Fibroblast of lung (primary cell): Measurements from ENCODE around the gene COL9A3.

Source experiments
- CTCF ChIP-seq, 2 donors: IDR thresholded peaks in 1 of 2; conservative IDR thresholded peaks in 1 of 2; 1 replicate in 1 of 2; 2 replicates in 1 of 2; pipeline ENCODE4 v1.5.1; 2011 to 2012; ENCODE audit warnings: low read length in 2 of 2, control low read depth in 1 of 2, inconsistent platforms in 1 of 2, low read depth in 1 of 2, mild to moderate bottlenecking in 1 of 2
- EZH2 ChIP-seq: IDR thresholded peaks from 2 replicates; pipeline ENCODE4 v1.5.1; 2012; ENCODE audit warnings: low read length, control low read depth, mild to moderate bottlenecking; ENCODE audit errors: missing control alignments

GRCh38 chr20:62799459-62799858 lies 17.4 kb upstream of the COL9A3 start:
- no peak for TF ChIP-seq CTCF (conservative IDR thresholded peaks at IDR 0.05 in 1 of 2, IDR thresholded peaks at IDR 0.05 in 1 of 2; ENCODE audit: low read depth in 1 of 2, low read length in 2 of 2)
- TF ChIP-seq EZH2: no peak
